22Rv1 (cell line): ENCODE measurements around the gene UNC13B.

Experiments
- H3K27ac ChIP-seq: fragments of 450-650 bp; 2 replicates; pipeline ENCODE4 v1.5.1; 2017
- ZFX ChIP-seq: fragments of 450-650 bp; IDR thresholded peaks from 2 replicates; pipeline ENCODE4 v1.6.1; 2017; ENCODE audit warnings: antibody characterized with exemption, borderline replicate concordance
- TF ChIP-seq, protein P1 (sequence below): fragments of 450-650 bp; IDR thresholded peaks from 2 replicates; pipeline ENCODE4 v1.5.1; 2017; ENCODE audit warnings: mild to moderate bottlenecking

The UNC13B gene

DNA sequence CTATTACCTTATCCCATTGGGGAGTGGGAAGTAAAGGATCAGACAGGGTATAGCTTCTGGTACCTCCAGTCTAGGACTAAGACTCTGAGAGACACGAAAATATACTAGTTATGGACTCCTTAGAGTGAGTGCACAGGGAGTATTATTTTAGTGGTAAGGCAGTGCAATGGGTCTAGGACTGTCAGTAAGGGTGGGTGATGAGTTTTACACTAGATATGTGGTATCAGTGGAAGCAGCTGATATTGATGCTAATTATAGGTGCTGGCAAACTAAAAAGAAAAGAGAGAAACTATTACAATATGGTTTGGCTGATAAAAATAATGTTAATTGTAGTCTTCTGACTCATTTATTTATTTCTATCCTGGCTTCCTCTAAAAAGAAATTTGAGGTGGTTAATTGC is 118.6 kb downstream of the UNC13B start:
- no peak overlapping the region for H3K27ac ChIP-seq
- TF ChIP-seq, protein P1, sequence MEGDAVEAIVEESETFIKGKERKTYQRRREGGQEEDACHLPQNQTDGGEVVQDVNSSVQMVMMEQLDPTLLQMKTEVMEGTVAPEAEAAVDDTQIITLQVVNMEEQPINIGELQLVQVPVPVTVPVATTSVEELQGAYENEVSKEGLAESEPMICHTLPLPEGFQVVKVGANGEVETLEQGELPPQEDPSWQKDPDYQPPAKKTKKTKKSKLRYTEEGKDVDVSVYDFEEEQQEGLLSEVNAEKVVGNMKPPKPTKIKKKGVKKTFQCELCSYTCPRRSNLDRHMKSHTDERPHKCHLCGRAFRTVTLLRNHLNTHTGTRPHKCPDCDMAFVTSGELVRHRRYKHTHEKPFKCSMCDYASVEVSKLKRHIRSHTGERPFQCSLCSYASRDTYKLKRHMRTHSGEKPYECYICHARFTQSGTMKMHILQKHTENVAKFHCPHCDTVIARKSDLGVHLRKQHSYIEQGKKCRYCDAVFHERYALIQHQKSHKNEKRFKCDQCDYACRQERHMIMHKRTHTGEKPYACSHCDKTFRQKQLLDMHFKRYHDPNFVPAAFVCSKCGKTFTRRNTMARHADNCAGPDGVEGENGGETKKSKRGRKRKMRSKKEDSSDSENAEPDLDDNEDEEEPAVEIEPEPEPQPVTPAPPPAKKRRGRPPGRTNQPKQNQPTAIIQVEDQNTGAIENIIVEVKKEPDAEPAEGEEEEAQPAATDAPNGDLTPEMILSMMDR = no peak
- no peak for TF ChIP-seq ZFX

DNA sequence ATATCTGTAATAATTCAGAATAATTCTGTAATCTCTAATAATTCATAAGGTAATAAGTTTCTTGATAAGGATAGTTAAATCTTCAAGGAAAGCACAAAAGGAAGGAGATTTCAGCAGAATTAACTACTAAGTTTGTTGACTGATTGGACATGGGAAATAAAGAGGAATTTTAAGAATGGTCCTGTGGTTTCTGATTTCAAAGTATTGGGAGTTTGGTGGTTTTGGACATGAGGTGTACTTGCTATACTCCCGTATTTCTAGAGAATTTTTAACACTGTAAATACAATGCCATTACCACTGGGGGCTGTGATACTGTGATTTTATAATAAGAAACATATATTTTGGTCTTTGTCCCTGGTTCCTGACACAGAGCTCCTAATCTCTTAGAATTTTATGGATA is 123.9 kb downstream of the UNC13B start:
- no peak overlapping the region for H3K27ac ChIP-seq
- no peak for TF ChIP-seq ZFX
- TF ChIP-seq, protein P1 = no peak

DNA sequence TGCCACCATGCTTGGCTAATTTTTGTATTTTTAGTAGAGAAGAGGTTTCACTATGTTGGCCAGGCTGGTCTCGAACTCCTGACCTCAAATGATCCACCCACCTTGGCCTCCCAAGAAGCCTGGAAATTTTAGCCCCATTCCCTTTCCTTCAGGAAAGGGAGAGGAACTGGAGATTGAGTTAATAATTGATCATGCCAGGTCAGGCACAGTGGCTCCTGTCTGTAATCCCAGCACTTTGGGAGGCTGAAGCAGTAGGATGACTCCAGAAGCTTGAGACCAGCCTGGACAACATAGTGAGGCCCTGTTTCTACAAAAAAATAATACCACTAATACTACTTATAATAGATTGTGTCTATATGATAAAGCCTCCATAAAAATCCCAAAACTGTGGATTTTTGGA is 124.6 kb downstream of the UNC13B start:
- H3K27ac ChIP-seq = no peak overlapping the region
- TF ChIP-seq ZFX = no peak
- TF ChIP-seq, protein P1 = no peak

DNA sequence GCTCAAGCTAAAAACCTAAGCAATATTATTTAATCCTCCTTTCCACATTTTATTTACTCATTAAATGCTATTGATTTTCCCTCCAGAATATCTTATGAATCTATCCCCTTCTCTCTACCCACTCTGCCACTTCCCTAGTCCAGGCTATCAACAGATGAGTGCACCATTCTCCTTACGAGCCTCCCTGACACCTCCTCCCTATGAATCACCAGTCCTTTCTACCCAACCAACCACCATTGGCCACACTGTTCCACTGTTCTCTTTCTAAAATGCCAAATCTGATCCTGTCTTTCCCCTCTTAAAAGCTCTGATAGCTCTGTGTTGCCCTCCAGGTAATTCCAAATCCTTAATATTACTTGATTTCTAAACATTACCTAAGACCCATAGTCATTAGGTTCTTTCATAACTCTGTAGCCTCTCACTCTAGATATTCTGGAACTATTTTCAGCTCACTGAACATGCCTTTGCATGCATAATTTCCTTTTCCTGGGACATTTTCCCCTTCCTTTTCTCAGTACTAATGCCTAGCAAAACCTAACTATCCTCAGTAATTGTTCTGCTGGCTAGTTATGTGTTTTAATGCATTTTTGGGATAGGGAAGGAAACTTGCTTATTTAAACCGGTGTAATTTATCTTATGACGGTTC is 126.3 kb downstream of the UNC13B start:
- H3K27ac ChIP-seq = no peak overlapping the region
- TF ChIP-seq ZFX = no peak
- TF ChIP-seq, protein P1 = no peak

DNA sequence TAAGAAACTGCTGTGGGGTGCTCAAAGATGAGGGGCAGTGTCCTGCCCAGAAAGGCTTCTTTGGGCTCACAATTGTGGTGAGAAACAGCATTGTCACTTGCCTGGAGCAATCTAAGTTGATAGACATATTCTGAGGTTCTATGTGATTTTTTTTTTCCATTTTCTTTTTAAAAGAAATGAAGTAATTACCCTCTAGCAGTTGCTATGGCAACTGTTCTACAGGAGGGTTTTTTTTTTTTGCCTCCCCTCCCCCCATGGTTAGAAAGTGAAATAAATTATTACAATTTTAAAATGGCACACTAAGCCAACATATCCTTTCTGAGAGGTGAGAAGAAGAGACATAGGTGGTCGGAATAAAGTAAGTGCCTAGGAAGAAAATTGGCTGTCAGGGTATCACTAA is 127.0 kb downstream of the UNC13B start:
- TF ChIP-seq, protein P1 = no peak
- no peak for TF ChIP-seq ZFX
- no peak overlapping the region for H3K27ac ChIP-seq

DNA sequence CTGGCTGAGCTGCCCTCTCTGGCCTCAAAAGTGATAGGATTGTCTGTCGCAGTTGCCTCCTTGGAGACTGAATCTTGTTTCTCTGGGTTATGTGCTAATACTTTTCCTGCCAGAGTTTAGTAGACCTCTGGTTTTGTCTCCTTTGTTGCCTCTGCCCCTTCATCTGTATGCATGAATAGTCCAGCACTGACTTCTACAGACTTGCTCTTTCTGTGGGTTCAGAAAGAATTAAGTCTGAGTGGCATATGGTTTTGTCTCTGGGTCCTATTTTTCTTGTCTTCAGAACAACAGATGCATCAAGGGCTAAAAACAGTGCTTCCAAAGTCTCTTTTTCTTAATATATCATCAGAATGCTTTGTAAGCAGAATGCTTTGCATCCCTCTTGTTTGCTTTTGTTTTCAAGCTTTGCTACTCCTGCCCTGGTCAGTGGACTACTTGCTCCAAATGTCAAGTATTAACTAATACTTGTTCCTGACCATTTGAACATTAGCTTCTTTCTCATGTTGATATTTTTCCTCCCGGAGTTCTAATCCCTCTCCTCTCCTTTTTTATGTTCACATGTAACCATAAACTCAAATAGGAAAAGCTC is 131.7 kb downstream of the UNC13B start:
- no peak overlapping the region for H3K27ac ChIP-seq
- TF ChIP-seq, protein P1 = no peak
- no peak for TF ChIP-seq ZFX

DNA sequence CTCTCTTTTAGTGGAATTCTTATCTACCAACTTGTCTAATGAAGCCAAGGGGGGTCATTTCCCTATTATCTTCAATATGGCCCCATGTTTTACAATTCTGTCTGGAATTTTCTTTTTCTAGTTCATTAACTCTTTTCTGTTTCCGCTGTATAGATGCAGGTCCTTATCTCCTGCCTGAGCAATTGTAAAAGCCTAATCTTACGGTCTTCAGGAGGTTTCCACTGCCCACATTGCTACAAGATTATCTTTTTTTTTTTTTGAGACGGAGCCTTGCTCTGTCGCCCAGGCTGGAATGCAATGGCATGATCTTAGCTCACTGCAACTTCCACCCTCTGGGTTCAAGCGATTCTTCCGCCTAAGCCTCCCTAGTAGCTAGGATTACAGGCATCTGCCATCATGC is 132.3 kb downstream of the UNC13B start:
- TF ChIP-seq, protein P1 = no peak
- no peak for TF ChIP-seq ZFX

More for the DNA sequence above, 132.3 kb downstream of the UNC13B start:
- no peak overlapping the region for H3K27ac ChIP-seq
